ENCODE measurements around the gene FIGN. TPM values are rescaled to one million over a fixed set of nuclear protein-coding genes. Genes with fewer than 3 reads are reported as not detected.
A peak's percentile ranks its signal among the peaks of the same experiment; 100 is the strongest.

Gene FIGN
- total and polyA plus RNA-seq, 2 donors (not counting 3 experiments of a cell fraction or from before 2014, with no cell fraction given), result 1.8 to 8.1 TPM

DNA sequence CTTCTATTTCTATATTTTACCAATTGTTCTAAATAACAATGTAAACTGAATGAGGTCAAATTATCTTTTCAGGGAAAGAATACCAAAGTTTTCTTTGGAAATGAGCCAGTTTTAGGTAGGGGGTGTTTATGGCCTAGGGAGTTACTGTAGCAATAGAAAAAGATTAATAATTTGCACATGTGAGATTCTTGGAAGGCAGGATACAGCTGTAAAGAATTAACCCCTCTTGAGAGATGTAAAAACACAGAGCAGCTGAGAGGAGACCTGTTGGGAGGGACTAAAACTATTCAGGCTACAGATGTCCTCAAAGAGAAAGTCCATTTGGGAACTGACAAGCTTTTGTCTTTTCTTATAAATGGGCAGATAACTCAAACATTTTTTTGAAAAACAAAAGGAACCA is 182.2 kb downstream of the FIGN start:
- no TSS peak for BruUV-seq (replicated peaks)
- CTCF ChIA-PET, result interaction anchor here (1.1 kb wide), 1 partner anchor 208 kb away, joined by 3 read pairs; no protein-coding TSS in a partner anchor
- POLR2A ChIA-PET, result no interaction called here

DNA sequence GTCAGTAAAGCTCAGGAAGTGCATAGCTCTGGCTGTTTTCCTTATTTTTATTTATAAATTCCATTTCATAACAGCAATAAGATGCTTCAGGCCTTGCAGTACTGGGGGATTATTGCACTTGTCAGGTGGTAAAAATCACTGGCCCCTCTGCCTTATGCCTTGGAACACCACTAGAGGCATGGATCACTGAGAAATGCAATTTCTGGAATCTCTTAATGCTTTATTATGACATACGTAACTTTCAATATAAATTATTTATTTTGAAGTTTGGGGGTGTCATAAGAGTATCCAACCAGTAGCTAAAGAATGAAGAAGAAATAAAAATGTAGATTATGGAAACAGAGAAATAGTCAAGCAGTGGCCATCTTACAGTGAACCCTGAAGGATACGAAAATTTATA is 183.1 kb downstream of the FIGN start:
- BruUV-seq (replicated peaks), result no TSS peak
- intact Hi-C loops (cut with micrococcal nuclease) (loop anchor here (1.0 to 5.0 kb wide), 2 partner anchors 185 to 206 kb away; partner anchors contain the start of gene FIGN), dilution Hi-C loops (cut with MboI; ENCODE audit: extremely low pct_ligation_motif_present, low sequenced_read_pairs) (no loop called here)
- Histone ChIP-seq H3K9me1 (replicated peaks; ENCODE audit: control insufficient read depth, extremely low read depth, insufficient read depth, low read length) (no peaks in the 10 kb centered on the region), H3K79me2 (ENCODE audit: control insufficient read depth, insufficient read depth, low read length) (no peaks in the 10 kb centered on the region), H3K36me3 (ENCODE audit: control insufficient read depth in 2 of 2, extremely low read depth in 1 of 2, insufficient read depth in 2 of 2, low read length in 2 of 2) (no peaks in the 10 kb centered on the region), H3K27ac (ENCODE audit: insufficient read depth, low read depth, low read length) (no peak overlapping the region), H3K4me3 (replicated peaks in 1 of 3; ENCODE audit: insufficient read depth in 1 of 3, low read depth in 1 of 3, low read length in 3 of 3) (no peak overlapping the region), H3K27me3 (ENCODE audit: control insufficient read depth in 2 of 2, insufficient read depth in 2 of 2, low read length in 2 of 2) (no peaks in the 10 kb centered on the region), H3K9ac (replicated peaks; ENCODE audit: extremely low read depth, insufficient read depth, low read length) (no peak overlapping the region), H4K20me1 (replicated peaks; ENCODE audit: control insufficient read depth, extremely low read depth, insufficient read depth, low read length) (no peaks in the 10 kb centered on the region), H3K4me2 (ENCODE audit: insufficient read depth, low read length) (no peak overlapping the region), H3K4me1 (ENCODE audit: control insufficient read depth, extremely low read depth, insufficient read depth, low read length) (no peaks in the 10 kb centered on the region), H2AFZ (ENCODE audit: low read depth, low read length) (no peak overlapping the region), H3K9me3 (replicated peaks; ENCODE audit: control insufficient read depth, insufficient read depth, low read length) (no peaks in the 10 kb centered on the region)
- POLR2A ChIA-PET, result no interaction called here
- FAIRE-seq (no peak), DNase-seq (ENCODE audit: low read depth, low spot score) (no peak)
- CTCF ChIA-PET, result interaction anchor here (0.9 to 1.1 kb wide), 2 partner anchors 8 to 207 kb away, joined by 3 read pairs; no protein-coding TSS in a partner anchor
- no peak for TF ChIP-seq FOS (IDR thresholded peaks at IDR 0.05; ENCODE audit: borderline replicate concordance, insufficient read depth, low read length)
- TF ChIP-seq EZH2 (IDR thresholded peaks at IDR 0.05; ENCODE audit: borderline replicate concordance, low read depth, low read length, severe bottlenecking), result no peak
- TF ChIP-seq JUN (IDR thresholded peaks at IDR 0.05; ENCODE audit: borderline replicate concordance, insufficient read depth, insufficient read length, low read depth), result no peak
- no peak for TF ChIP-seq POLR2A (IDR thresholded peaks at IDR 0.05; ENCODE audit: low read depth, low read length)
- TF ChIP-seq GATA2 (IDR thresholded peaks at IDR 0.05; ENCODE audit: insufficient read depth, insufficient read length, low read depth, low read length), result no peak
- TF ChIP-seq, protein P1, sequence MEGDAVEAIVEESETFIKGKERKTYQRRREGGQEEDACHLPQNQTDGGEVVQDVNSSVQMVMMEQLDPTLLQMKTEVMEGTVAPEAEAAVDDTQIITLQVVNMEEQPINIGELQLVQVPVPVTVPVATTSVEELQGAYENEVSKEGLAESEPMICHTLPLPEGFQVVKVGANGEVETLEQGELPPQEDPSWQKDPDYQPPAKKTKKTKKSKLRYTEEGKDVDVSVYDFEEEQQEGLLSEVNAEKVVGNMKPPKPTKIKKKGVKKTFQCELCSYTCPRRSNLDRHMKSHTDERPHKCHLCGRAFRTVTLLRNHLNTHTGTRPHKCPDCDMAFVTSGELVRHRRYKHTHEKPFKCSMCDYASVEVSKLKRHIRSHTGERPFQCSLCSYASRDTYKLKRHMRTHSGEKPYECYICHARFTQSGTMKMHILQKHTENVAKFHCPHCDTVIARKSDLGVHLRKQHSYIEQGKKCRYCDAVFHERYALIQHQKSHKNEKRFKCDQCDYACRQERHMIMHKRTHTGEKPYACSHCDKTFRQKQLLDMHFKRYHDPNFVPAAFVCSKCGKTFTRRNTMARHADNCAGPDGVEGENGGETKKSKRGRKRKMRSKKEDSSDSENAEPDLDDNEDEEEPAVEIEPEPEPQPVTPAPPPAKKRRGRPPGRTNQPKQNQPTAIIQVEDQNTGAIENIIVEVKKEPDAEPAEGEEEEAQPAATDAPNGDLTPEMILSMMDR (IDR thresholded peaks at IDR 0.05; ENCODE audit: extremely low read depth in 1 of 2, insufficient read depth in 1 of 2, low read depth in 1 of 2, low read length in 2 of 2), result no peak
- TF ChIP-seq, protein P2, sequence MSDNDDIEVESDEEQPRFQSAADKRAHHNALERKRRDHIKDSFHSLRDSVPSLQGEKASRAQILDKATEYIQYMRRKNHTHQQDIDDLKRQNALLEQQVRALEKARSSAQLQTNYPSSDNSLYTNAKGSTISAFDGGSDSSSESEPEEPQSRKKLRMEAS (IDR thresholded peaks at IDR 0.05; ENCODE audit: insufficient read depth, insufficient read length), result no peak
- no peak for TF ChIP-seq POLR2AphosphoS5 (IDR thresholded peaks at IDR 0.05; ENCODE audit: insufficient read depth, low read depth, low read length)
- TF ChIP-seq MYC (IDR thresholded peaks at IDR 0.05; ENCODE audit: low read depth, low read length), result no peak

More for the DNA sequence above, 182.2 kb downstream of the FIGN start:
- DNase-seq (ENCODE audit: low read depth, low spot score), result peak; percentile 76
- Histone ChIP-seq H3K79me2 (ENCODE audit: control insufficient read depth, insufficient read depth, low read length) (no peaks in the 10 kb centered on the region), H3K4me1 (ENCODE audit: control insufficient read depth, extremely low read depth, insufficient read depth, low read length) (no peaks in the 10 kb centered on the region), H3K27me3 (ENCODE audit: control insufficient read depth in 2 of 2, insufficient read depth in 2 of 2, low read length in 2 of 2) (no peaks in the 10 kb centered on the region), H3K4me3 (replicated peaks in 1 of 3; ENCODE audit: insufficient read depth in 1 of 3, low read depth in 1 of 3, low read length in 3 of 3) (no peak overlapping the region), H3K4me2 (ENCODE audit: insufficient read depth, low read length) (no peak overlapping the region), H3K27ac (ENCODE audit: insufficient read depth, low read depth, low read length) (no peak overlapping the region), H3K9me1 (replicated peaks; ENCODE audit: control insufficient read depth, extremely low read depth, insufficient read depth, low read length) (no peaks in the 10 kb centered on the region), H3K9ac (replicated peaks; ENCODE audit: extremely low read depth, insufficient read depth, low read length) (no peak overlapping the region), H3K9me3 (replicated peaks; ENCODE audit: control insufficient read depth, insufficient read depth, low read length) (no peaks in the 10 kb centered on the region), H4K20me1 (replicated peaks; ENCODE audit: control insufficient read depth, extremely low read depth, insufficient read depth, low read length) (no peaks in the 10 kb centered on the region), H3K36me3 (ENCODE audit: control insufficient read depth in 2 of 2, extremely low read depth in 1 of 2, insufficient read depth in 2 of 2, low read length in 2 of 2) (no peaks in the 10 kb centered on the region), H2AFZ (ENCODE audit: low read depth, low read length) (no peak overlapping the region)
- no peak for TF ChIP-seq POLR2A (IDR thresholded peaks at IDR 0.05; ENCODE audit: low read depth, low read length)
- no peak for TF ChIP-seq GATA2 (IDR thresholded peaks at IDR 0.05; ENCODE audit: insufficient read depth, insufficient read length, low read depth, low read length)
- TF ChIP-seq, protein P2 (IDR thresholded peaks at IDR 0.05; ENCODE audit: insufficient read depth, insufficient read length), result no peak
- no peak for TF ChIP-seq FOS (IDR thresholded peaks at IDR 0.05; ENCODE audit: borderline replicate concordance, insufficient read depth, low read length)
- FAIRE-seq, result peak; percentile 37
- intact Hi-C loops (cut with micrococcal nuclease), result loop anchor here (1.0 to 5.0 kb wide), 2 partner anchors 184 to 207 kb away; partner anchors contain the start of gene FIGN
- dilution Hi-C loops (cut with MboI; ENCODE audit: extremely low pct_ligation_motif_present, low sequenced_read_pairs), result no loop called here
